Measurements from ENCODE around the gene KCTD15.

KCTD15 gene

GRCh38 chr19:33781415-33781935, 15.2 kb upstream of the KCTD15 start:
- Mint-ChIP-seq H3K27me3 (ENCODE audit: low read depth, poor library complexity) (peaks cover 69% of the 10 kb centered on the region), H3K36me3 (ENCODE audit: low read depth) (no peaks in the 10 kb centered on the region), H3K27ac (no peak overlapping the region), H3K4me3 (no peak overlapping the region), H3K4me1 (peaks cover 37% of the 10 kb centered on the region), H3K9me3 (peaks cover 8% of the 10 kb centered on the region)
- no peak for DNase-seq
- no peak for TF ChIP-seq CTCF (IDR thresholded peaks at IDR 0.05)

GRCh38 chr19:33781996-33782395, 14.7 kb upstream of the KCTD15 start:
- peaks cover 69% of the 10 kb centered on the region for H3K27me3 Mint-ChIP-seq (ENCODE audit: low read depth, poor library complexity)
- H3K4me1 Mint-ChIP-seq = peaks cover 37% of the 10 kb centered on the region
- DNase-seq = no peak
- peaks cover 8% of the 10 kb centered on the region for H3K9me3 Mint-ChIP-seq
- no peaks in the 10 kb centered on the region for H3K36me3 Mint-ChIP-seq (ENCODE audit: low read depth)
- no peak for TF ChIP-seq CTCF (IDR thresholded peaks at IDR 0.05)
- H3K4me3 Mint-ChIP-seq = no peak overlapping the region
- no peak overlapping the region for H3K27ac Mint-ChIP-seq

- DNase-seq = no peak
- Mint-ChIP-seq H3K27ac (no peak overlapping the region), H3K4me1 (peaks cover 35% of the 10 kb centered on the region), H3K36me3 (ENCODE audit: low read depth) (no peaks in the 10 kb centered on the region), H3K4me3 (no peak overlapping the region), H3K27me3 (ENCODE audit: low read depth, poor library complexity) (peaks cover 53% of the 10 kb centered on the region), H3K9me3 (peaks cover 8% of the 10 kb centered on the region)
- TF ChIP-seq CTCF (IDR thresholded peaks at IDR 0.05) = no peak
Measured at GRCh38 chr19:33784432-33784831, 12.2 kb upstream of the KCTD15 start.

- no peak for DNase-seq
- Mint-ChIP-seq H3K4me3 (no peak overlapping the region), H3K27me3 (ENCODE audit: low read depth, poor library complexity) (peaks cover 40% of the 10 kb centered on the region), H3K9me3 (peaks cover 8% of the 10 kb centered on the region), H3K4me1 (peaks cover 27% of the 10 kb centered on the region), H3K27ac (no peak overlapping the region), H3K36me3 (ENCODE audit: low read depth) (no peaks in the 10 kb centered on the region)
- no peak for TF ChIP-seq CTCF (IDR thresholded peaks at IDR 0.05)
Measured at GRCh38 chr19:33785795-33786194, 10.9 kb upstream of the KCTD15 start.

- peaks cover 33% of the 10 kb centered on the region for H3K4me1 Mint-ChIP-seq
- DNase-seq = no peak
- no peak overlapping the region for H3K4me3 Mint-ChIP-seq
- H3K9me3 Mint-ChIP-seq = peaks cover 4% of the 10 kb centered on the region
- no peak for TF ChIP-seq CTCF (IDR thresholded peaks at IDR 0.05)
- H3K36me3 Mint-ChIP-seq (ENCODE audit: low read depth) = no peaks in the 10 kb centered on the region
- peaks cover 28% of the 10 kb centered on the region for H3K27me3 Mint-ChIP-seq (ENCODE audit: low read depth, poor library complexity)
- no peak overlapping the region for H3K27ac Mint-ChIP-seq
Measured at GRCh38 chr19:33788676-33789075, 8.0 kb upstream of the KCTD15 start.

- DNase-seq = no peak
- Mint-ChIP-seq H3K27ac (no peak overlapping the region), H3K36me3 (ENCODE audit: low read depth) (no peaks in the 10 kb centered on the region), H3K9me3 (peaks cover 4% of the 10 kb centered on the region), H3K27me3 (ENCODE audit: low read depth, poor library complexity) (peaks cover 24% of the 10 kb centered on the region), H3K4me1 (peaks cover 39% of the 10 kb centered on the region), H3K4me3 (no peak overlapping the region)
- no peak for TF ChIP-seq CTCF (IDR thresholded peaks at IDR 0.05)
Measured at GRCh38 chr19:33789344-33789743, 7.3 kb upstream of the KCTD15 start.

Data from nephron progenitor cell (in vitro differentiated cells).